Measurements from ENCODE around the gene ZCCHC24. TPM values are rescaled to one million over a fixed set of nuclear protein-coding genes. Genes with fewer than 3 reads are reported as not detected.

ZCCHC24 gene
- total RNA-seq, 1 donor from 2014 or later = 1.6 TPM

DNA sequence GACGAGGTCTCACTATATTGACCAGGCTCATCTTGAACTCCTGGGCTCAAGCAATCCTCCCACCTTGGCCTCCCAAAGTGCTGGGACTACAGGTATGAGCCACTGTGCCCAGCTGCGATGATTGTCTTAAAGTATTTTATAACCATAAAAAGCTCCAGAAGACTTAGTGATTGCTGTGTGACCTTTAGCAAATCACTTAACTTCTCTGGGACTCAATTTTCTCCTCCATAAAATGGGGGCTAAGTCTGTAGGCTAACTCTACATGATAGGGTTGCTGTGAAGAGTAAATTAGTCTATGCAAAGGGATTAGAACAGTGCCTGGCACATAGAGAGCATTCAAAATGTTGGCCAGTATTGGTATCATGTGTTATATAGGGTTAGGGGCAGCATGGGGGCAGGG lies 55.4 kb downstream of the ZCCHC24 start:
- Mint-ChIP-seq H3K27me3 (peaks cover 13% of the 10 kb centered on the region), H3K4me1 (ENCODE audit: low read depth) (no peaks in the 10 kb centered on the region), H3K9me3 (ENCODE audit: low read depth) (no peaks in the 10 kb centered on the region), H3K4me3 (ENCODE audit: low read depth) (no peak overlapping the region), H3K36me3 (ENCODE audit: insufficient read depth) (no peaks in the 10 kb centered on the region), H3K27ac (no peak overlapping the region)
- TF ChIP-seq, protein P1, sequence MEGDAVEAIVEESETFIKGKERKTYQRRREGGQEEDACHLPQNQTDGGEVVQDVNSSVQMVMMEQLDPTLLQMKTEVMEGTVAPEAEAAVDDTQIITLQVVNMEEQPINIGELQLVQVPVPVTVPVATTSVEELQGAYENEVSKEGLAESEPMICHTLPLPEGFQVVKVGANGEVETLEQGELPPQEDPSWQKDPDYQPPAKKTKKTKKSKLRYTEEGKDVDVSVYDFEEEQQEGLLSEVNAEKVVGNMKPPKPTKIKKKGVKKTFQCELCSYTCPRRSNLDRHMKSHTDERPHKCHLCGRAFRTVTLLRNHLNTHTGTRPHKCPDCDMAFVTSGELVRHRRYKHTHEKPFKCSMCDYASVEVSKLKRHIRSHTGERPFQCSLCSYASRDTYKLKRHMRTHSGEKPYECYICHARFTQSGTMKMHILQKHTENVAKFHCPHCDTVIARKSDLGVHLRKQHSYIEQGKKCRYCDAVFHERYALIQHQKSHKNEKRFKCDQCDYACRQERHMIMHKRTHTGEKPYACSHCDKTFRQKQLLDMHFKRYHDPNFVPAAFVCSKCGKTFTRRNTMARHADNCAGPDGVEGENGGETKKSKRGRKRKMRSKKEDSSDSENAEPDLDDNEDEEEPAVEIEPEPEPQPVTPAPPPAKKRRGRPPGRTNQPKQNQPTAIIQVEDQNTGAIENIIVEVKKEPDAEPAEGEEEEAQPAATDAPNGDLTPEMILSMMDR (IDR thresholded peaks at IDR 0.05; ENCODE audit: unreplicated experiment) = no peak
- no peak for DNase-seq (ENCODE audit: low spot score, unreplicated experiment)

DNA sequence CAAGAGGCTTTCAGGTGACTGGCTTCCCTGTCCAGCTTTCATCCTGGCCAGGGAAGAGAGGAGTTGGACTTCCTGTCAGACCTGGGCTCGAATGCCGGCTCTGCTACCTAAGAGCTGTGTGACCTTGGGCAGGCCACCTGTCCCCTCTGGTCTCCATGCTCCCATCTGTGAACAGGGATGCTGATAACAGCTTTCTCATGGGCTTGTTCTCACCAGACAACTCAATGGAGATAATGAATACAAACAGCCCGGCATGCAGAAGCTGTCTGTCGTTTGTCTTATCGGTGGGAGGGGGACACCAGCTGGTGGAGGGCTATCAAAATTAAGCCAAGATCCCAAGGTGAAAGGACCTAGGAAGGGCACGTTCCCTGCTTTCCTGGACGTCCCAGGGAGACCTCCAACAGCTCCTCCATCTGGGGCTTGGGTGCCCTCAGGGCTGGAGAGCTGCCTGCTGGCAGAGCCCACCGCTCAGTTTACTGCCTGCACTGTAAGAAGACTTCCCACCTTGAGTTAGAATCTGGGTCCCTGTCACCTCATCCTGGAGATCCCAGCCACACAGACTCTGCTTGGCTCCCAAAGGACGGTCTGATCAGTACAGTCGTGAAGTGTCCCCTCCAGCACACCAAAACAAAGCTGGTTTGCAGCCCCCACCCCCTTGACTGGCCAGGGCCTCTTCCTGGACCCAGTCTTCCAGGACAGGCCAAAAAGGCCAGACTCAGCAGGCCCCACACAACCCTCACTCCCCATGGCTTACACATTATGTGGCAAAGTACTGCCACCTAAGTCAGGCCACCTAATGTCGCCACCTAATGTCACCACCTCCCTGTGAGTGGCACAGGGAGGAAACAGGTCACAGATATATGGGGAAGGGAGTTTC lies 57.2 kb downstream of the ZCCHC24 start:
- Mint-ChIP-seq H3K4me3 (ENCODE audit: low read depth) (no peak overlapping the region), H3K4me1 (ENCODE audit: low read depth) (no peaks in the 10 kb centered on the region), H3K36me3 (ENCODE audit: insufficient read depth) (no peaks in the 10 kb centered on the region), H3K27ac (no peak overlapping the region), H3K9me3 (ENCODE audit: low read depth) (no peaks in the 10 kb centered on the region), H3K27me3 (peaks cover 16% of the 10 kb centered on the region)
- peak; percentile 2 for DNase-seq (ENCODE audit: low spot score, unreplicated experiment)
- TF ChIP-seq, protein P1 (IDR thresholded peaks at IDR 0.05; ENCODE audit: unreplicated experiment) = no peak

DNA sequence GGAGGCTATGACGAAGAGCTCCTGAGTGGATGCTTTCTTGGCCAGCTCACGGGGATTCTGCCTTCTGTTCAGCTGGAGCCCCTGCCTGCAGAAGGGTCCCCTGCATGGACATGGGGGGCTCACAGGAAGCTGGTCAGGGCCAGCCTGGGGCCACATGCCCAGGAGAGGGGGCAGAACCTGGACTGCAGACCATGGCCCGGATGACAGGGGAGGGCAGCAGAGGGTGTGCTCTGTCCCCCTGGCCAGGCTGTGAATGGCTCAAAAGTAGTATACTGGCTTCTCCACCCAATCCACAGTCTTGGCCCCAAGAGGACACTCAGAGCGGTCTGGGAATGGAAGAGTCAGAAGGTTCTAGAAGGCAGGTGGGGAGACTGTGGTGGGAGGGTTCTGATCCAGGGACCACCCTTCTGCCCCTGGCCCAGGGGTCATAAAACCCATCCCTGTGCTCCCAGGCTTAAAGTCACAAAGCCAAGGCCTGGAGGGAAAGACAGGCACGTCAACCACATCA lies 57.9 kb downstream of the ZCCHC24 start:
- H3K36me3 Mint-ChIP-seq (ENCODE audit: insufficient read depth) = no peaks in the 10 kb centered on the region

DNA sequence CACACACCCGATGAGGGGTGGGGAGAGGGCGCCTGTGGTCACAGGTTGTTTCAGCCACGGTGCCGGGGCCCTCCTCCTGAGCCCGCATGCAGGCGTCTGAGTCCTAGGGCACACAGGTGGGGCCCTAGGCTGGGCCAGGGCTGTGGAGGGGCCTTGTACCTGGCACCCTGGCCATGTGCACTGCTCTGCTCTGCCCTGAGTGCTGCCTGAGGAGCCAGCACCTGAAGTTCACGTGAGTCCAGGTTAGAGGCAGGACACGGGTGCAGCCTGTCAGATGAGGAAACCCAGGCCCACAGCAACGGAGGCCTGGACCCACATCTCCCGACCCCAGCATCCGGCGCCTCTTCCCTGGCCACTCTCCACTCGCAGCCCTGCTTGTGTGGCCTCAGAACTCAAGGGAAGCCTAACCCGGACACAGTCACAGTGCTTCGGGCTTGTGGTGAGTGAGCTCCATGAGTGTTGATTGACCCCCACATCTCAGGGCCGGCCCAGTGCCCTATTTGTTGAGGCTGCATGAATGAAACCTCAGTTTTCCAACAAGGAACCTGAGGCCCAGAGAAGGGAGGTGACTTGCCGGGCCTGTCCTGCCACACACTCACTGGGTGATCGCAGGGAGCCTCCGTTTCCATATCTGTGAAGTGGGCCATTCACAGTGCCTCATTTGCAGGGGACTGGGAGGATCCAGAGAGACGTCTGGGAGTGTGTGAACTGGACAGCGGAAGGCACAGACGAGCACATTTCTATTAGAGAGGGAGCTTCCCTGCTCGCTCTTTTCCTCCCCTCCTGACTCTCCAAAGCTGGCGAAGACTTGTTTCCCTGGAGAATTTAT lies 58.6 kb downstream of the ZCCHC24 start:
- Mint-ChIP-seq H3K4me3 (ENCODE audit: low read depth) (no peak overlapping the region), H3K27ac (no peak overlapping the region), H3K36me3 (ENCODE audit: insufficient read depth) (no peaks in the 10 kb centered on the region), H3K27me3 (peaks cover 7% of the 10 kb centered on the region), H3K9me3 (ENCODE audit: low read depth) (no peaks in the 10 kb centered on the region), H3K4me1 (ENCODE audit: low read depth) (peaks cover under 1% of the 10 kb centered on the region)
- peak; percentile 6 for DNase-seq (ENCODE audit: low spot score, unreplicated experiment)
- TF ChIP-seq, protein P1 (IDR thresholded peaks at IDR 0.05; ENCODE audit: unreplicated experiment) = no peak

More for the DNA sequence above, 57.9 kb downstream of the ZCCHC24 start:
- Mint-ChIP-seq H3K9me3 (ENCODE audit: low read depth) (no peaks in the 10 kb centered on the region), H3K27ac (no peak overlapping the region), H3K4me3 (ENCODE audit: low read depth) (no peak overlapping the region), H3K4me1 (ENCODE audit: low read depth) (no peaks in the 10 kb centered on the region), H3K27me3 (peaks cover 10% of the 10 kb centered on the region)
- no peak for DNase-seq (ENCODE audit: low spot score, unreplicated experiment)
- TF ChIP-seq, protein P1 (IDR thresholded peaks at IDR 0.05; ENCODE audit: unreplicated experiment) = no peak

Data from progenitor cell of endocrine pancreas (in vitro differentiated cells).